HG03108 (cell line): ENCODE data around the gene HNRNPU.

Source experiments
- ATAC-seq: cut with Tn5 transposase; IDR thresholded peaks from one replicate; pipeline ENCODE4 v1.9.1; 2021; ENCODE audit warnings: moderate library complexity; ENCODE audit not compliant: unreplicated experiment

The HNRNPU gene

GRCh38 chr1:244864253-244865027 lies at the start of gene HNRNPU:
HNRNPU (minus strand) TSS chr1:244864543; CDS start chr1:244864307, 236 bp downstream.
- ATAC-seq = peak; percentile 67

- ATAC-seq = no peak
Measured at GRCh38 chr1:244913806-244914205, 49.5 kb upstream of the HNRNPU start.

GRCh38 chr1:244904119-244904518 lies 39.8 kb upstream of the HNRNPU start:
- no peak for ATAC-seq

GRCh38 chr1:244901400-244902015 lies 37.2 kb upstream of the HNRNPU start:
- no peak for ATAC-seq

GRCh38 chr1:244897476-244898254 lies 33.3 kb upstream of the HNRNPU start:
- no peak for ATAC-seq

GRCh38 chr1:244896550-244896949 lies 32.2 kb upstream of the HNRNPU start:
- ATAC-seq = no peak

- no peak for ATAC-seq
Measured at GRCh38 chr1:244893836-244894235, 29.5 kb upstream of the HNRNPU start.

GRCh38 chr1:244887281-244887680 lies 22.9 kb upstream of the HNRNPU start:
- ATAC-seq = no peak

- no peak for ATAC-seq
Measured at GRCh38 chr1:244881552-244882280, 17.4 kb upstream of the HNRNPU start.

- no peak for ATAC-seq
Measured at GRCh38 chr1:244878681-244879080, 14.3 kb upstream of the HNRNPU start.

GRCh38 chr1:244876228-244876910 lies 12.0 kb upstream of the HNRNPU start:
- no peak for ATAC-seq

GRCh38 chr1:244874974-244875579 lies 10.7 kb upstream of the HNRNPU start:
- ATAC-seq = no peak

- ATAC-seq = no peak
Measured at GRCh38 chr1:244869950-244870349, 5.6 kb upstream of the HNRNPU start.

GRCh38 chr1:244869364-244869827 lies 5.1 kb upstream of the HNRNPU start:
- no peak for ATAC-seq

- no peak for ATAC-seq
Measured at GRCh38 chr1:244868484-244869363, 4.4 kb upstream of the HNRNPU start.

GRCh38 chr1:244866355-244866754 lies 2.0 kb upstream of the HNRNPU start:
- no peak for ATAC-seq

- ATAC-seq = no peak
Measured at GRCh38 chr1:244865820-244866219, 1.5 kb upstream of the HNRNPU start.

GRCh38 chr1:244865028-244865371 lies 657 bp upstream of the HNRNPU start:
- ATAC-seq = no peak
